Transverse colon (tissue), 4 donors: ENCODE results near the gene GMPR. TPM values are rescaled to one million over a fixed set of nuclear protein-coding genes. Genes with fewer than 3 reads are reported as not detected.

Experiments used
- DNase-seq: peaks from one replicate; pipeline ENCODE4 v3.0.0-alpha.2; 2019
- H3K27ac ChIP-seq, 4 donors: fragments of 200-600 bp; sonication (generic); 2 replicates each; pipeline ENCODE4 v1.5.1; 2016 to 2018; ENCODE audit warnings: inconsistent platforms in 4 of 4
- H3K27me3 ChIP-seq: fragments of 200-600 bp; sonication (generic); 2 replicates; pipeline ENCODE4 v1.5.1; 2017; ENCODE audit warnings: inconsistent platforms
- H3K36me3 ChIP-seq, 4 donors: fragments of 200-600 bp; sonication (generic); 2 replicates each; pipeline ENCODE4 v1.5.1; 2017 to 2019; ENCODE audit warnings: inconsistent platforms in 4 of 4
- H3K4me1 ChIP-seq, 4 donors: fragments of 200-600 bp; sonication (generic); 2 replicates each; pipeline ENCODE4 v1.5.1; 2017 to 2020; ENCODE audit warnings: inconsistent platforms in 4 of 4
- H3K4me3 ChIP-seq, 4 donors: fragments of 200-600 bp; sonication (generic); 1 replicate in 1 of 4; 2 replicates in 3 of 4; pipeline versions ENCODE4 v1.5.1 to v1.6.1; 2017 to 2019; ENCODE audit warnings: inconsistent platforms in 4 of 4
- H3K9me3 ChIP-seq, 2 donors: fragments of 200-600 bp; sonication (generic); 2 replicates each; pipeline ENCODE4 v1.5.1; 2017 to 2019; ENCODE audit warnings: inconsistent platforms in 2 of 2
- CTCF ChIP-seq, 5 experiments: fragments of 200-600 bp in 3 of 5; fragments of 450-650 bp in 2 of 5; sonication (generic) in 3 of 5; IDR thresholded peaks; 1 replicate in 2 of 5; 2 replicates in 3 of 5; pipeline ENCODE4 v1.5.1; 2016 to 2017; ENCODE audit warnings: antibody characterized with exemption in 5 of 5, inconsistent platforms in 3 of 5, mild to moderate bottlenecking in 2 of 5, moderate library complexity in 1 of 5
- EP300 ChIP-seq: sonication (generic); formaldehyde crosslinking; IDR thresholded peaks from one replicate; pipeline ENCODE4 v1.6.1; 2017; ENCODE audit warnings: antibody characterized with exemption, low read depth
- POLR2A ChIP-seq: fragments of 450-650 bp; IDR thresholded peaks from one replicate; pipeline ENCODE4 v1.6.1; 2016; ENCODE audit warnings: antibody characterized with exemption, mild to moderate bottlenecking, moderate library complexity
- POLR2AphosphoS5 ChIP-seq, 3 donors: sonication (generic); formaldehyde crosslinking; IDR thresholded peaks; one replicate each; pipeline ENCODE4 v1.6.1; 2016; ENCODE audit warnings: antibody characterized with exemption in 3 of 3
- WGBS, 2 donors: methylation state at CpG; one replicate each; pipeline ENCODE4 v1.1.5; 2018; ENCODE audit warnings: low coverage in 1 of 2; 5-methylcytosine and 5-hydroxymethylcytosine counted together
- in situ Hi-C, 4 donors: fragments of 200-750 bp; cut with MboI; loops; one replicate each; pipeline versions ENCODE4 v1.15.0 to v1.15.1; 2017; ENCODE audit warnings: low sequenced_read_pairs in 3 of 4, low pct_ligation_motif_present in 1 of 4, low pct_unique_long_range_greater_than_20kb in 1 of 4
- intact Hi-C: fragments of 100-400 bp; cut with DNase I; formaldehyde crosslinking; loops from one replicate; pipeline ENCODE4 v1.15.1; 2023; ENCODE audit warnings: low total_unique reads
- total RNA-seq, 4 donors: library from RNA; depleted of rRNA; stranded (reverse); fragments of >200 nt; gene quantifications; one replicate each; pipeline ENCODE4 v1.1.0, GENCODE V29; 2016

The GMPR gene
- total RNA-seq, 4 donors from 2014 or later: 4.4 to 5.1 (median 4.5) TPM; not detected in 1

GRCh38 chr6:16251706-16252105 is 13.3 kb downstream of the GMPR start:
- intact Hi-C loops: no loop called here
- TF ChIP-seq EP300 (no peak), POLR2A (no peak), CTCF (IDR thresholded peaks at IDR 0.05) (no peak), POLR2AphosphoS5 (IDR thresholded peaks at IDR 0.05) (no peak)
- DNase-seq: no peak
- in situ Hi-C loops: no loop called here
- no peak overlapping the region for H3K27ac ChIP-seq
- H3K36me3 ChIP-seq: no peaks in the 10 kb centered on the region
- H3K4me3 ChIP-seq: no peak overlapping the region
- H3K27me3 ChIP-seq: no peaks in the 10 kb centered on the region
- 75 to 82% methylated on average over 2 of the region's 2 CpGs for WGBS, 2 donors
- H3K4me1 ChIP-seq: no peaks in the 10 kb centered on the region
- no peaks in the 10 kb centered on the region for H3K9me3 ChIP-seq

GRCh38 chr6:16252686-16253299 is 14.4 kb downstream of the GMPR start:
- in situ Hi-C loops: no loop called here

GRCh38 chr6:16253399-16254144 is 15.2 kb downstream of the GMPR start:
- intact Hi-C loops (no loop called here), in situ Hi-C loops (no loop called here)
- Histone ChIP-seq H3K4me3 (no peak overlapping the region), H3K27ac (no peak overlapping the region), H3K36me3 (no peaks in the 10 kb centered on the region), H3K27me3 (no peaks in the 10 kb centered on the region), H3K4me1 (no peaks in the 10 kb centered on the region), H3K9me3 (no peaks in the 10 kb centered on the region)
- no peak for DNase-seq
- WGBS, 2 donors: 84 to 90% methylated on average over 2 to 10 of the region's 10 CpGs
- TF ChIP-seq CTCF (IDR thresholded peaks at IDR 0.05) (no peak), EP300 (no peak), POLR2AphosphoS5 (IDR thresholded peaks at IDR 0.05) (no peak), POLR2A (no peak)

More at GRCh38 chr6:16252686-16253299, 14.4 kb downstream of the GMPR start:
- Histone ChIP-seq H3K27me3 (no peaks in the 10 kb centered on the region), H3K36me3 (no peaks in the 10 kb centered on the region), H3K9me3 (no peaks in the 10 kb centered on the region), H3K4me3 (no peak overlapping the region), H3K27ac (no peak overlapping the region), H3K4me1 (no peaks in the 10 kb centered on the region)
- intact Hi-C loops: no loop called here
- no peak for TF ChIP-seq POLR2A
- TF ChIP-seq CTCF (IDR thresholded peaks at IDR 0.05): no peak
- TF ChIP-seq POLR2AphosphoS5 (IDR thresholded peaks at IDR 0.05): no peak
- no peak for TF ChIP-seq EP300
- WGBS, 2 donors: 57 to 65% methylated on average over 2 of the region's 2 CpGs
- DNase-seq: no peak

GRCh38 chr6:16254535-16254934 is 16.1 kb downstream of the GMPR start:
- DNase-seq: no peak
- H3K9me3 ChIP-seq: no peaks in the 10 kb centered on the region
- H3K27ac ChIP-seq: no peak overlapping the region
- intact Hi-C loops (no loop called here), in situ Hi-C loops (no loop called here)
- H3K36me3 ChIP-seq: no peaks in the 10 kb centered on the region
- no peaks in the 10 kb centered on the region for H3K4me1 ChIP-seq
- WGBS, 2 donors: 94 to 95% methylated on average over 9 of the region's 9 CpGs
- H3K27me3 ChIP-seq: no peaks in the 10 kb centered on the region
- no peak overlapping the region for H3K4me3 ChIP-seq
- no peak for TF ChIP-seq POLR2A
- no peak for TF ChIP-seq CTCF (IDR thresholded peaks at IDR 0.05)
- no peak for TF ChIP-seq EP300
- no peak for TF ChIP-seq POLR2AphosphoS5 (IDR thresholded peaks at IDR 0.05)
